ENCODE results near the gene CRTC1. TPM values are rescaled to one million over a fixed set of nuclear protein-coding genes. Genes with fewer than 3 reads are reported as not detected.
A peak's percentile ranks its signal among the peaks of the same experiment; 100 is the strongest.

CRTC1 gene
- total RNA-seq, 1 experiment from 2014 or later = 1.6 TPM

DNA sequence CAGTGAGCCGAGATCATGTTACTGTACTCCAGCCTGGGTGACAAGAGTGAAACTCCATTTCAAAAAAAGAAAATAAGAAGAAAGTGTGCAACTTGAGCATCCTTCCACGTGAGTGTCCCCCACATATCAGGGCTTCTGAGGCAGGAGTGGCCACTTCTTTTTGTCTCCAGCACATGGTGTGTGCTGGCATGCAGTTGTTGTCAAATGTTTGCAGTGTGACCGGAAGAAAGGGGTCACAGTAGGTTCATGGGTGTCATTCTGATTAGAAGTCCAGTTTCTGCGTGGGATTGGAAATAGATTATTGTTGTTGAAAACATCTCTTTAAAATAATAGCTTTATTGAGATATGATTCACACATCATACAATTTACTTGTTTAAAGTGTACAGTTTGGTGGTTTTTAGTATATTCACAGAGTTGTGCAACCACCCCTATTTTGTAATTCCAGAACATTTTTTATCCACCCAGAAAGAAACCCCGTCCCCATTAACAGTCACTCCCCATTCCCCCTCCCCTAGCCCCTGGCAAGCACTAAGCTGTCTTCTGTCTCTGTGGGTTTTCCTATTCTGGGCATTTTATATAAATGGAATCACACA, 2.2 kb downstream of the CRTC1 start:
- in situ Hi-C loops (cut with HindIII; ENCODE audit: low pct_unique_long_range_greater_than_20kb, low sequenced_read_pairs) = no loop called here
- DNase-seq (ENCODE audit: low read depth) = no peak

DNA sequence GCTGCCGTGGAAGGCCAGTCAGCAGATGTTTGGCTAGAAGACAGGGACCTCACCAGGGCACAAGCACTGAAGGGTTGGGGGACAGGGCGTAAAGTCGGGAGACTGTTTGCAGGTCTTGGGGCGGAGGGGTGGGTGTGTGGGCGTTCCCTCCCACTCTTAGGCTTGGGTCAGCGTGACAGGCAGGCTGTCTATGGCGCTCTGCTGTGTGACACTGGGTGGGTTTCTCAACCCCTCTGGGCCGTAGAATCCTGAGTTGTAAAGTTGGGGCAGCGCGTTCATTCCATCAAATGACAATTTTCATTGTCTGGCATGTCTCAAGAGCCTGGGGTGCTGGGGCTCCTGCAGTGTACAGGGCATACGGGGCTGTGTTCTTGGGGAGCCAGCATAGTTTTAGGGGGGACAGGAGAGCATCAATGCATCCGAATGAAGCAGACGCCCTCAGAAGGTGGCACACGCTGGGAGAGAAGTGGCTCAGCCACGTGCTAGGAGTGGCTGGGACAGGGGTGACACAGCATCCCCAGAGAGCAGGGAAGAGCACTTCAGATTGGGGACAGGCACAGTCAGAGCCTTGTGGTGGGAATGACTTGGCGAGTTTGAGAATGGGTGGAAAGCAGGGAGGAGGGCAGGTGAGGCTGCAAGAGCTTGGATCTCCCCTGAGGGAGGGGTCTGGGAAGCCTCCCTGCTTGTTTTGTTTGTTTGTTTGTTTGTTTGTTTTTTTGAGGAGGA, 4.4 kb downstream of the CRTC1 start:
- in situ Hi-C loops (cut with HindIII; ENCODE audit: low pct_unique_long_range_greater_than_20kb, low sequenced_read_pairs) = no loop called here
- DNase-seq (ENCODE audit: low read depth) = no peak

DNA sequence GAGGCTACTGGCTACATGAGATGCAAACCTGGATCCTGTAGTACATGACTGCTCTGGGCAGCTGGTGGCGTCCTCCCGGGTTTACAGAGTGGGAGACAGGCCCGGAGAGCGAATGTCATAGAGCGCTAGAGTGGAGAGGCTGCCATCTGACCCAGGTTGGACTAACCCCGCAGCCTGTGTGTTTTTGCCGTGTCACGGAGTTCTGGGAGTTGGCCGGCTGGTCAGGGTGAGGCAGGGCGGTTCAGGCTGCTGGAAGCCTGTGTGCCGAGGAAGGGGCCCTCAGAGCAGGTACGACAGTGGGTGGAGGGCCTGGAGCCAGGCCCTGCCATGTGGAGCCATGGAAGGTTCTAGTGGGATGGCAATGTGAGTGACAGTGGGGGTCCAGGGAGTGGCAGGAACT, 12.5 kb downstream of the CRTC1 start:
- in situ Hi-C loops (cut with HindIII; ENCODE audit: low pct_unique_long_range_greater_than_20kb, low sequenced_read_pairs) = no loop called here
- DNase-seq (ENCODE audit: low read depth) = no peak

DNA sequence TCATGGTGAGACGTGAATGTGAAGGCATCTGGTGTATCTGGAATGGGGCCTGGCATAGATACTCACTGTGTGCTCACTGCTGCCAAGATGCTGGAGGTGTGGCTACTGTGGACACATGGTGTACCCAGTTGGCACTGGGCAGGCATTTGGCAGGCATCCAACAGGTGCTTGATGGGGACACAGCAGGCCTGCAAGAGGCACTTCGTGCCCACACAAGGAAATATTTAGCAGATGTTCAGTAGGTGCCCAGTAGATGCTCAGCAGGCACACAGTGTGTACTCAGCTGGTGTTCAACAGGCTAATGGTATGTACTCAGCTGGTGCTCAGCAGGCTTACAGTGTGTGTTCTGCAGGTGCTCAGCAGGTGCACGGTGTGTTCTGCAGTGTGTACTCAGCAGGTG, 14.2 kb downstream of the CRTC1 start:
- DNase-seq (ENCODE audit: low read depth) = no peak
- in situ Hi-C loops (cut with HindIII; ENCODE audit: low pct_unique_long_range_greater_than_20kb, low sequenced_read_pairs) = no loop called here

DNA sequence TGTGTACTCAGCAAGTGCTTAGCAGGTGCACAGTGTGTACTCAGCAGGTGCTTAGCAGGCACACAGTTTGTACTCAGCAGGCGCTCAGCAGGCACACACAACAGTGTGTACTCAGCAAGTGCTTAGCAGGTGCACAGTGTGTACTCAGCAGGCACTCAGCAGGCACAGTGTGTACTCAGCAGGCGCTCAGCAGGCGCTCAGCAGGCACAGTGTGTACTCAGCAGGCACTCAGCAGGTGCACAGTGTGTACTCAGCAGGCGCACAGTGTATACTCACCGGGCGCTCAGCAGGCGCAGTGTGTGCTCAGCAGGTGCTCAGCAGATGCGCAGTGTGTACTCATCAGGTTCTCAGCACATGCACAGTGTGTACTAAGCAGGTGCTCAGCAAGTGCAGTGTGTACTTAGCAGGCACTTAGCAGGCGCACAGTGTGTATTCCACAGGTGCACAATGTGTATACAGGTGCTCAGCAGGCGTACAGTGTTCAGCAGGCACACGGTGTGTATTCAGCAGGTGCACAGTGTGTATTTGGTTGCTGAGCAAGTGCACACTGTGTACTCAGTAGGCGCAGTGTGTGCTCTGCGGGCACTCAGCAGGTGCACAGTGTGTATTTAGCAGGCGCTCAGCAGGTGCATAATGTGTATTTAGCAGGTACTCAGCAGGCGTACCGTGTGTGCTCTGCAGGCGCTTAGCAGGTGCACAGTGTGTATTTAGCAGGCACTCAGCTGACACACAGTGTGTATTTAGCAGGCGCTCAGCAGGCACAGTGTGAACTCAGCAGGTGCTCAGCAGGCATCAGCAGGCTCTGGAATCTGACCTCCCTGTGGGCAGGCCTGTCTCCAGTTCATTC, 15.1 kb downstream of the CRTC1 start:
- no peak for DNase-seq (ENCODE audit: low read depth)
- in situ Hi-C loops (cut with HindIII; ENCODE audit: low pct_unique_long_range_greater_than_20kb, low sequenced_read_pairs) = no loop called here

DNA sequence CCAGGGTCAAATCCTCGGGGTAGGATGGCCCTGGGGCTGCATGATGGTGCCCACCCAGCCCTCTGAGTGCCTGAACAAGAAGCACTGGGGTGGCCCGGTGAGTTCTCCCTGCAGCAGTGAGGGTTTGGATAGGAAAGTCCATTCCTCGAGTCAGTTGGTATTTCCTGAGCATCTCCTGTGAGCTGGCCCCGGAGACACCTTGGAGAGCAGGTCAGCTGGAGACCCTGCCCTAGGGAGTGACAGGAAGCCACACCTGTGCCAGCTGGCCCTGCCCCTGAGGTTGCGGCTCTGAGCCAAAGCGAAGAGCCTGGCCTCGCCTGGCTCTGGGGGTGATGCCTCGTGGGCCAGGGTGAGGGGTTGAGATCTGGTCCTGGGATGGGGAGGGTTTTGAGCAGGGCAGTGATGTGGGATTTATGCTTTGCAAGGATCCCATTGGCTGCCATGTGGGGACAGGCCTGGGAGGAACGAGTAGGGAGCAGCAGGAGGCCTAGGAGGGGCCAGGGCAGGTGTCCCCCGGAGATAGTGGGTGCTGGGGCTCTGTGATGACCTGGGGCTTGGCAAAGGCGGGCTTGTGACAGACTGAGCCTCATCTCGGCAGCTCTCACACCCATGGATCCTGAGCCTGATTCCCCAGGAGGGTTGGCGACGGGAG, 16.0 kb downstream of the CRTC1 start:
- in situ Hi-C loops (cut with HindIII; ENCODE audit: low pct_unique_long_range_greater_than_20kb, low sequenced_read_pairs) = no loop called here
- no peak for DNase-seq (ENCODE audit: low read depth)

DNA sequence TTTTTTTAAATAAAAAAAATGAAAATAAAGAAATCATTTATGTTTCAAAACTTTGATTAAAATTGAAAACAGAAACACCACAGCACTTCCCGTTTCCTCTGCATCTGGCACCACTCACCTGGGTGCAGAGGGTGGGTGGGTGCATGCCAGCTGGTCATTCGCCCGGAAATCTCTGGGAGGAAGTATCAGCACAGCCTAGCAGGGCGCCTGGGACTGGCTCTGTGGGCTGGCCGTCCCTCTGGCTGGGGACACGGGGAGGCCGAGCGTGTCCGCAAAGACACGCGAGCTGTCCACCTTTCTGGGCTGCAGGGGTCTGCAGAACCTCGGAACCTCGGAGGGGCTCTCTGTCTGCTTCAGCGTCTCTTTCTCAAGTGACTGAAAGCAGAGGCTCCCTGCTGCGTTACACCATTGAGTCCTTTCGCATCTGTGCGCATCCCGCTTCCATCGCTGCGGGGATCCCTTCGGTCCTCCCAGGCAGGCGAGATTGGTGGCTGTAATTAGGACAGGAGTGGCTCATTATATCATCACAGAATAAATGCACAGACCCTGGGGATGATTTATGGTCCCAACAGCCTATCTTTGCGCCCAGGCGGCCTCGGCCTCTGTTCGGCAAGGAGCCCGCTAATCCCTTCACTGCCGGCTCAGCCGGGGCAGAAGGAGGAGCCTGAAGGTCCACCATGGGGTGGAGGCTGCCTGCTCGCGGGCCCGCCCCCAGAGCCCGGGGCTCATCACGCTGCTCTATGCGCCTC, 17.2 kb downstream of the CRTC1 start:
- in situ Hi-C loops (cut with HindIII; ENCODE audit: low pct_unique_long_range_greater_than_20kb, low sequenced_read_pairs) = no loop called here
- peak; percentile 74 for DNase-seq (ENCODE audit: low read depth)

DNA sequence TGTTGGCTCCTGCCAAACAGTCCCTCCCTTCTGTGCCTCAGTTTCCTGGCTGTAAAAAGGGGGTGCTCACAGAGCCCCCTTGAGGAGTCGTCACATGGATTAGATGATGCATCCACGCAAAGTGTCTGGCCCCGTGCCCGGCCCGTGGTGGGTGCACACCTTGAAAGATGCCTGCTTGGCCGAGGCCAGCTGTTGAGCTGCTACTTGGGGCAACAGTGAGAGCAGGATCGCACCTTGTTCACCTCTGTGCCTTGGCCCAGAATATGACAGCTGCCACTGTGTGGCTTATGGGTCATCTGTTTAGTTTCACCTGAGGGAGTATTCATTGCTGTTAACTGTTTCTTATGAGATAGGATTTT, 17.7 kb downstream of the CRTC1 start:
- no peak for DNase-seq (ENCODE audit: low read depth)
- in situ Hi-C loops (cut with HindIII; ENCODE audit: low pct_unique_long_range_greater_than_20kb, low sequenced_read_pairs) = no loop called here

DNA sequence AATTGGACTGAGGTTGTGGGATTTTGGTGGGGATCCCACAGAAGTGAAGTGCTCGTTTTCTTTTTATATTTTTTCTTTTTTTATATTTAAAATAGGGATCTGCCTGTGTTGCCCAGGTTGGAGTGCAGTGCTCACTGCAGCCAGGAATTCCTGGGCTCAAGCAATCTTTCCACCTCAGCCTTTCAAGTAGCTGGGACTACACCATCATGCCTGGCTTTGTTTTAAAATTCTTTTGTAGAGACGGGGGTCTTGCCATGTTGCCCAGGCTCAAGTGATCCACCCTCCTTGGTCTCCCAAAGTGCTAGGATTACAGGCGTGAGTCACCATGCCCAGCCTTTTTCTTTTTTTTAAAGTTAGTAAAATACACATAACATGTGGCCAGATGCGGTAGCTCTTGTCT, 20.6 kb downstream of the CRTC1 start:
- DNase-seq (ENCODE audit: low read depth) = no peak
- in situ Hi-C loops (cut with HindIII; ENCODE audit: low pct_unique_long_range_greater_than_20kb, low sequenced_read_pairs) = no loop called here

DNA sequence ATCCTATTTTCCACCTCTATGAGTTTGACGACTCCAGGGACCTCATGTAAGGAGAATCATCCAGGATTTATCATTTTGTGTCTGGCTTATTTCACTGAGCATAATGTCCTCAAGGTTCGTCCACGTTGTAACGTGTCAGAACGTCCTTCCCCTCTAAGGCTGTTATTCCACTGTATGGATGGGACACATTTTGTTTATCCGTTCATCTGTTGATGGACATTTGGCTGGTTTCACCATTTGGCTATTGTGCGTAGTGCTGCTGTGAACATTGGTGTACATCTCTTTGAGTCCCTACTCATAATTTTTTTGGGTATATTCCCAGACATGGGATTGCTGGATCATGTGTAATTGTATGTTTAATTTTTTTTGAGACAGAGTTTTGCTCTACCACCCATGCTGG, 21.5 kb downstream of the CRTC1 start:
- in situ Hi-C loops (cut with HindIII; ENCODE audit: low pct_unique_long_range_greater_than_20kb, low sequenced_read_pairs) = no loop called here
- no peak for DNase-seq (ENCODE audit: low read depth)

DNA sequence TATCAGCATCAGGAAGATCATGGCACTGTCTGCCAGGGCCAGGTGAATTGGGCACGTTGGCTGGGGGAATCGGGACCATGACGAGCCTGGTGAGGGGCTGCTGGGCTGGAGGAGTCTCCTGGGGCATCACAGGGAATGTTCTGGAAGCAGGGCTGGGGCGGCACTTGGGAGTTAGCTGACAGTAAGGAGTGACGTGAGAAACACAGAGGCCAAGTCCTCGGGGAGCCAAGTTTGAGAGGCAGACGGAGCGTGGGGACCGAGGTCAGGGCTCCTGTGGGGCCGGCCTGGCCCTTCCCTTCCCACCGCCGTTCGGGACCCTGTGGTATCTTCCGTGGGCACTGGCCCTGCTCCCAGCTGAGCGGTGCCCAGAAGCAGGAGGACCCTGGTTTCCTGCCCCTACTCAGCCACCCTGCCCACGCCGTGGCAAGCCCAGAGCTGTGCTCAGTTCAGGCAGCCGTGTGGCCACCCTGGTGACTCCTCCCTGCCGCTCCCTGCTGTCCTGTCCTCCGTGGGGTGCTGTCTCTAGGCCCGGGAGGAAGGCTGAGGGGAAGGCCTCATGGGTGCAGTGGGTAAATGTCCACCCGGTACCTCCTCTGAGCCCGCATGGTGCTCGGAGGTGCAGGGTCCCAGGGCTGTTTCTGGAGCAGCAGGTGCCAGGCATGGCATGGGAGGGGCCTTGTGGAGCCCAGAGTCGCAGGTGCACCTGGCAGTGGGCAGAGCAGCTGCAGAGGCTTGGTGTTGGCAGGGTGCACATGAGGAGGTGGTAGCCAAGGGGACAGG, 25.2 kb downstream of the CRTC1 start:
- DNase-seq (ENCODE audit: low read depth) = no peak
- in situ Hi-C loops (cut with HindIII; ENCODE audit: low pct_unique_long_range_greater_than_20kb, low sequenced_read_pairs) = no loop called here

DNA sequence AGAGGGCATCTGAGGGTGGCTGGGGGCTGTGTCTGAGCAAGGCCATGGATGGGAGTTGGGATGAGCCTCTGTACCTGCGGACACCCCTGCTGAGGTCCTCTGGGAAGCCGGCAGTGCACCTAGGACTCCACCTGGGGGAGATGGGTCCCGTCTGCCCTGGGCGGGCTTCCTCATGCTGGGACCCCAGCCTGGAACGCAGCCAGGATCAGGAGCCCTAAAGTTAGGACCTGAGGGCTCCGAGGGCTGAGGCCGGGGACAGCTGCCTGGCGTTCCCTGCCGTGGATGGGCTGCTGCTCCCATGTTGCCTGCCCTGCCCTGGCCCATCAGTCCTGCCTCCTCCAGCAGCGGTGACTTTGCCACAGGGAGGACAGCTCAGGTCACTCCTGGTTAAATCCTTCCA, 26.1 kb downstream of the CRTC1 start:
- in situ Hi-C loops (cut with HindIII; ENCODE audit: low pct_unique_long_range_greater_than_20kb, low sequenced_read_pairs) = no loop called here
- no peak for DNase-seq (ENCODE audit: low read depth)

DNA sequence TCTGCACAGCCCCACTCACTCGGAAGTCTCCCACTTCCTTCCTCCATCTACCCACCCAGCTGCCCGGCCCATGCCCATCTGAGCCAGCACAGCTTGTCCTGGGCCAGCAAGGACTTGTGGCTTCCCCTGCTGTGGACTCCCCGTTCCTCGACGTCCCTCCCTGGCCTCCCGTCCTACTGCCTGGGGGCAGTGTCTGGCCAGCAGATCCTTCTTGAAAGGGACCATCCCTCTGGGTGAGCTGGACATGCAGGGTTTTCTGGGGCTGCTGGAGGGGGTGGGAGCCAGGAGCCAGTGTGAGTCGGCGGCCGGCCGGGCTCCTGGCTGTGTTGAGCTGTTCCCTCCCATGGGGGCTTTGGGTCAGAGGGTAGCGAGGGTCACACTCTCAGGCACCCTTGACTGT, 26.7 kb downstream of the CRTC1 start:
- in situ Hi-C loops (cut with HindIII; ENCODE audit: low pct_unique_long_range_greater_than_20kb, low sequenced_read_pairs) = no loop called here
- no peak for DNase-seq (ENCODE audit: low read depth)

DNA sequence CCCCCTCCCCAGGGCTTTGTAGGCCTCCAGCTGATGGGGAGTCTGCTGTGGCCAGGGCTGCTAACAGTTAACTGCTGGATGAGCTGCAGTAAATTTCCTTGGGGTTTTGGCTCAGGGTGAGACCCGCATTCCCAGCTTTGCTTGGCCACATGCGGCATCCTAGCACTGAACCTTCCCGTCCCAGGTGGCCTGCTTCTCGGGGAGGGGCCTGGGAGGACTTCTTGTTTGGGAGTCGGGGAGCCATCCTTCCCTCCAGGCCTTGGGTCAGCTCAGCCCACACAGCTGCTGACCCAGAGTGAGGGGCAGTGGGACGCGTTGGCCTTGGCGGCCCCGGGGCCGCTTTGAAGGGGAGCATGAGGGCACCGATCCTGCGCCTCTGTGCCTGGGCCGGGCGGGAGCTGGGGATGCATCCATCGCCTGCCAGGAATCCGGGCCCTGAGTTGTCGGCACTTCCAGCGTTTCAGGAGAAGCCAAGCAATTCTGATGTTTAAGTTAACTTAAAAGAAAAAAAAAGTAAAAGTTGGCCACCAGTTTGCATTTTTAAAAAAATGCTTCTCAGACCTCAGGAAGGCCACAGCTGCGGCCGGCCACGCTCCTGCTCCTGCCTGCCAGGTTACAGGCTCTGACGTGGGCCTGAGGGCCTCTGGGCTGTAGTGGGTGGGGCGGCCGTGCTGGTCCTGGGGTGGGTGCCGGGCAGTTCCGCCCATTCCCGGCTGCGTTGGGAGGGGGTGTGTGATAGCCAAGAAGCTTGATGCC, 27.7 kb downstream of the CRTC1 start:
- DNase-seq (ENCODE audit: low read depth) = no peak
- in situ Hi-C loops (cut with HindIII; ENCODE audit: low pct_unique_long_range_greater_than_20kb, low sequenced_read_pairs) = no loop called here

DNA sequence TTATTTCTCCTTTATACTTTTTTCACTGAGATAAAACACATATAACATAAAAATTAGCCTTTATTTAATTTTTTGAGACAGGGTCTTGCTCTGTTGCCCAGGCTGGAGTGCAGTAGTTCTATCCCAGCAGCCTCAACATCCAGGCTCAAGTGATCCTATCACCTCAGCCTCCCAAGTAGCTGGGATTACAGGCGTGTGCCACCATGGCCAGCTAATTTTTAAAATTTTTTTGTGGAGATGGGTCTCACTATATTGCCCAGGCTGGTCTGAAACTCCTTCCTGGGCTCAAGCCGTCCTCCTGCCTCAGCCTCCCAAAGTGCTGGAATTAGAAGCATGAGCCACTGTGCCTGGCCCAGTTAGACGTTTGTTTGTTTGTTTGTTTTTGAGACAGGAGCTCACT, 28.4 kb downstream of the CRTC1 start:
- in situ Hi-C loops (cut with HindIII; ENCODE audit: low pct_unique_long_range_greater_than_20kb, low sequenced_read_pairs) = no loop called here
- no peak for DNase-seq (ENCODE audit: low read depth)

DNA sequence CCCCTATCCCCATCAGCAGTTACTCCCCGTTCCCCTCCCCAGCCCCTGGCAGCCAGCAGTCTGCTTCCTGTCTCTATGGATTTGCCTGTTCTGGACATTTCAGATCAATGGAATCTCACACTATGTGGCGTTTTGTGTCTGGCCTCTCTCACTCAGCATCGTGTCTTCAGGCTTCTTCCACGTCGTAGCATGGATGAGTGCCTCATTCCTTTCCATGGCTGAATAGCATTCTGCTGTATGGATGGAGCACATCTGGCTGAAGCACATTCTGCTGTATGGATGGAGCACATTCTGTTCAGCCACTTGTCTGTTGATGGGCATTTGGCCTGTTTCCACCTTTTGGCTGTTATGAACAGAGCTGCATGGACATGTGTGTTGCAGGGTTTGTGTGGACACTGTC, 29.5 kb downstream of the CRTC1 start:
- in situ Hi-C loops (cut with HindIII; ENCODE audit: low pct_unique_long_range_greater_than_20kb, low sequenced_read_pairs) = no loop called here
- DNase-seq (ENCODE audit: low read depth) = no peak

DNA sequence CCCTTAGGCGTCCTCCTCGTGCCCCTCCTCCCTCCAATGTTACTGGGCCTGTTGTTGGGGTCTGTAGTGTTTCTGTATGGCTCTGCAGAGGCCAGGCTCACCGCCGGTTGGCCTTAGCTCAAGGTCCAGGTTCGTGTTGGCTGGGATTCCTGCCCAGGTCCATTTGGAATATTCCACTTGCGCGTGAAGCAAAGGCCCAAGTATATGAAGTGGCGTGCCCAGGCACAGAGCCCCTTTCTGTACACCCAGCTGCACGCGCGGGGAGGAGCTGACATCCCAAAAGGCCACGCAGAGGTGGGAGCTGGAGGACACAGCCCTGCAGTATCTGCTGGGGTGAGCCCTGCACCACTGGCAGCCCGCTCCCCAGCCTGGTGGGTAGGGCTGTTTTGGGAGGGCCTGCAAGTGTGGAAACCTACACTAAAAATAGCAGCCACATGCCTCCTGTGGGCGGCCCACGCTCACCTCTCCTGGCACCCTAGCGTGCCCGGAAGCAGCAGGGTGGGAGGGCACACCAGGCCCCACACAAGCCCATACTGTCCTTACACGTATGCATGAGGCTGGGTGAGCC, 30.2 kb downstream of the CRTC1 start:
- in situ Hi-C loops (cut with HindIII; ENCODE audit: low pct_unique_long_range_greater_than_20kb, low sequenced_read_pairs) = no loop called here
- DNase-seq (ENCODE audit: low read depth) = no peak

Data from Caki2 (cell line).